Cardiac septum (tissue), 1 donor: Measurements from ENCODE around the gene HMCN2. TPM values are rescaled to one million over a fixed set of nuclear protein-coding genes. Genes with fewer than 3 reads are reported as not detected.

Source experiments
- DNase-seq: peaks from one replicate; pipeline ENCODE4 v3.0.0-alpha.2; 2020; ENCODE audit warnings: low spot score
- intact Hi-C: fragments of 100-400 bp; cut with DNase I; formaldehyde crosslinking; loops from one replicate; pipeline ENCODE4 v1.14.0; 2022
- total RNA-seq: library from RNA; stranded (reverse); fragmentation: NEBNext Ultra II Directional; extraction: Animal tissue kit (Norgen Biotek cat#: 25700); gene quantifications from one replicate; pipeline ENCODE4 v1.2.1, GENCODE V29; 2021
- donor health status: DM: no; HTN: no; CAD: no.

HMCN2 gene
- total RNA-seq, 1 donor from 2014 or later, result 5.3 TPM

GRCh38 chr9:130349398-130349797 lies 83.8 kb downstream of the HMCN2 start:
- DNase-seq, result no peak
- intact Hi-C loops, result no loop called here

GRCh38 chr9:130351343-130351742 lies 85.8 kb downstream of the HMCN2 start:
- intact Hi-C loops, result no loop called here
- DNase-seq, result no peak

- DNase-seq, result no peak
- intact Hi-C loops, result no loop called here
Measured at GRCh38 chr9:130352081-130352480, 86.5 kb downstream of the HMCN2 start.

DNA sequence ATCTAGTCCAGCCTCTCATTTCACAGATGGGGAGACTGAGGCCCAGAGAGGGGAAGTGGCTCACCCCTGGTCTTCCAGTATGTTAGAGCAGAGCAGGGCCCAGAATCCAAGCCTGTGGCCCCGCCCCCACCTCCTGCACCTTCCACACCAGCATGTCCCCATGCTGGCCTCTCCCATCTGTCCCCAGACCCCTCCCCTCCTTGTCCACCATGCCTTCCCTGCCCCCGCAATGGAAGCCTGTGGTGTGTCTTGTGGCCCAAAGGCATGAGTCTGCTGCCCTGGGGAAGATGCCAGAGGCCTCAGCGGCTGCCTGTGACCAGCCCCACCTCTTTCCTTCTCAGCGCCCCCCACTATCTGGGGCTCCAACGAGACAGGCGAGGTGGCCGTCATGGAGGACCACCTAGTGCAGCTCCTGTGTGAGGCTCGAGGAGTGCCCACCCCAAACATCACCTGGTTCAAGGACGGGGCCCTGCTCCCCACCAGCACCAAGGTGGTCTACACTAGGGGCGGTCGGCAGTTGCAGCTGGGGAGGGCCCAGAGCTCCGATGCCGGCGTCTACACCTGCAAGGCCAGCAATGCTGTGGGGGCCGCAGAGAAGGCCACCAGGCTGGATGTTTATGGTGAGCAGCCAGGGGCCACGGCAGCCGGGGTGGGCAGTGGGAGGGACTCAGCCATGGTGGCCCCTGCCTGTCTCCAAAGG lies 87.2 kb downstream of the HMCN2 start:
- no peak for DNase-seq
- intact Hi-C loops, result no loop called here

- intact Hi-C loops, result no loop called here
- no peak for DNase-seq
Measured at GRCh38 chr9:130354378-130354777, 88.8 kb downstream of the HMCN2 start.

GRCh38 chr9:130354806-130355205 lies 89.2 kb downstream of the HMCN2 start:
- no peak for DNase-seq
- intact Hi-C loops, result no loop called here

GRCh38 chr9:130356033-130356432 lies 90.5 kb downstream of the HMCN2 start:
- intact Hi-C loops, result no loop called here
- no peak for DNase-seq

DNA sequence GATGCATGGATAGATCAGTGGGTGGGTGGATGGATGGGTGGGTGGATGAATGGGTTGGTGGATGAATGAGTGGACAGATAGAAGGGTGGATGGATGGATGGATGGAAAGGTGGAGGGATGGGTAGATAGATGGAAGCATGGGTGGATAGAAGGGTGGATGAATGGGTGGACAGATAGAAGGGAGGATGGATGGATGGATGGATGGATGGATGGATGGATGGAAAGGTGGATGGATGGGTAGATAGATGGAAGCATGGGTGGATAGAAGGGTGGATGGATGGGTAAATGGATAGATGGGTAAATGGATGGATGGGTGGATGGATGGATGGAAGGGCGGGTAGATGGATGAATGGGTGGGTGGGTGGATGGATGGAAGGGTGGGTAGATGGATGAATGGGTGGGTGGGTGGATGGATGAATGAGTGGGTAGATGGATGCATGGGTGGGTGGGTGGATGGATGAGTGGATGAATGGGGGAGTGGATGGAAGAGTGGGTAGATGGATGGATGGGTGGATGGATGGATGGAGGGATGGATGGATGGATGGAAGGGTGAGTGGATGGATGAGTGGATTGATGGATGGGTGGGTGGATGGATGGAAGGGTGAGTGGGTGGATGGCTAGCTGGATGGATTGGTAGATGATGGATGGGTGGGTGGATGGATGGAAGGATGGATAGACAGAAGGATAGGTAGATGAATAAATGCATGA lies 91.5 kb downstream of the HMCN2 start:
- no peak for DNase-seq
- intact Hi-C loops, result no loop called here

- intact Hi-C loops, result no loop called here
- no peak for DNase-seq
Measured at GRCh38 chr9:130358928-130359327, 93.4 kb downstream of the HMCN2 start.

DNA sequence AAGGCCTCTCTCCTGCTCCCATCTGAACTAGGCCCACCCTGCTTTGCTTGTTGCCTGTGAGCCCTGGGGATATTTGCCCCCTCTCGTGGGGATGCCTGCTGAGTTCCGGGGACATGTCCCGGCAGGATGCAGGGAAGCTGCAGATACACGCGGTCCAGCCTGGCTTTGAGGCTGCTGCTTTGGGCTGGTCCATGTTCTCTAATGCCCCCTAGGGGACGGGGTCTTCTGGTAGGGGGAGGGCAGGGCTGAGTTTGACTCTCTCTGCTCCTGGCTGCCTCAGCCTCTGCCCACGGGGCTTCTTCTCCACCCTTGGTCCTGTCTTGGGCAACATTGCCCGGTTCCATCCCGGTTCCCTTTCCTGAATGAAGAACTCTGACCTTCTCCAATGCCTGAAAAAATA lies 94.3 kb downstream of the HMCN2 start:
- DNase-seq, result no peak
- intact Hi-C loops, result no loop called here

GRCh38 chr9:130360672-130361071 lies 95.1 kb downstream of the HMCN2 start:
- intact Hi-C loops, result no loop called here
- DNase-seq, result no peak

DNA sequence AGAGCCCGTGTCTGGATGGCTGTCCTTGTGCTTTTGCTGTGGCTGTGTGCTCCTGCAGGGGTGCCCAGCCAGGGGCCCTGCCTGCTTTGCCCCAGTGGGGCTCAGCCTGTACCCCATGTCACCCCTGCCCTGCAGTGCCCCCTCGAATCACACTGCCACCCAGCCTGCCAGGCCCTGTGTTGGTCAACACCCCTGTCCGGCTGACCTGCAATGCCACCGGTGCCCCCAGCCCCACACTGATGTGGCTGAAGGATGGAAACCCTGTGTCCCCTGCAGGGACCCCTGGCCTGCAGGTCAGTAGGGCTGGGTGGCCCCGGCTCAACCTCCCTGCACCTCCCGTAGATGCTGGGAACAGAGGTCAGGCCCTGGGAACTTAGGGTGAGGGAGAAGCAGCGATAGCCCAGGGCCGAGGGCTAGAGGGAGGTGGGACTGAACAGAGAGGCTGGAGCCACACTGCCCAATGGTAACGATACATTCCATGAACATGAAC lies 96.4 kb downstream of the HMCN2 start:
- DNase-seq, result no peak
- intact Hi-C loops, result no loop called here

DNA sequence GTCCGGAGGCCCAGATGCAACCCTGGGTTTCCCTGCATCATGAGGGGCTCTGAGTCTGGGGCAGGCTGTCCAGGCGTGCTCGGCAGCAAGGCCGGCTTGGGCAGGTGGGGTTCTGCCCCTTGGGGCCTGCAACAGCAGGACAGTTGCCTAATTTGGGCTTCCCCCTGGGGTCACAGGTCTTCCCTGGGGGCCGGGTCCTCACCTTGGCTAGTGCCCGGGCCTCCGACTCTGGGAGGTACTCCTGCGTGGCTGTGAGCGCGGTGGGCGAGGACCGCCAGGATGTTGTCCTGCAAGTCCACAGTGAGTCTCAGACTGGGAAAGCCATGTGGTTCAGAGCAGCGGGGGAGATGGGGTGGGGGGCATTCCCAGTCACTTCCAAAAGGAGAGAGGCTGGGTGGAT lies 97.1 kb downstream of the HMCN2 start:
- intact Hi-C loops, result no loop called here
- DNase-seq, result no peak

- intact Hi-C loops, result no loop called here
- DNase-seq, result no peak
Measured at GRCh38 chr9:130363755-130364404, 98.3 kb downstream of the HMCN2 start.

- no peak for DNase-seq
- intact Hi-C loops, result no loop called here
Measured at GRCh38 chr9:130364619-130365322, 99.2 kb downstream of the HMCN2 start.

- intact Hi-C loops, result no loop called here
- DNase-seq, result no peak
Measured at GRCh38 chr9:130365323-130365721, 99.8 kb downstream of the HMCN2 start.

- DNase-seq, result no peak
- intact Hi-C loops, result no loop called here
Measured at GRCh38 chr9:130366072-130366471, 100.5 kb downstream of the HMCN2 start.

DNA sequence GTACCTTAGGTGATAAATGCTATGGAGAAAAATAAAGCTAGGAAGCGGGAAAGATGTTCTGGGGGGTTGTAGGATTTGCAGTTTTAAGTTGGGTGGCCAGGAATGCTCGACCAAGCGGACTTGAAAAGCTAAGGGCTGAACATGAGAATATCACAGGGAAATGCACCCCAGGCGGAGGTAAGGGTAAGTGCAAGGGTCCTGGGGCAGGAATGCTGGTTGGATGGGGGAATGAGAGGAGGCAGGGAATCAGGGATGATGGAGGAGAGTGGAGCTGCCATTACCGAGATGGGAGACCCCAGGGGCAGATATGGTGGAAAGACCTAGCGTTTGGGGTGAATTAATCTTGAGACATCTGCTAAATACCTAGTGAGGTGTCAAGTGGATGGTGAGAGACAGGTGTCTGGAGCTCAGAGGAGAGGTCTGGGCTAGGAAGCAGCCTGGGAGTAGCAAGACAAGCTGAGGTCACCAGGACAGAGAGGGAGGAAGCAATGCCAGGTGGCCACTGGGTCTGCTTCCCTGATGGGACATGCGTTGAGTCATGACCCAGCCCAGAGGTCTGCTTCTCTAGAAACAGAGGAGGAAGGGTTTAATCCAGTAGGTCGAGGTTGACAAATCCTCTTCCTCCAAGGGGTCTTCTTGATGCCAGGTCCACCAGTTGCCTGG lies 101.5 kb downstream of the HMCN2 start:
- intact Hi-C loops, result no loop called here
- no peak for DNase-seq

DNA sequence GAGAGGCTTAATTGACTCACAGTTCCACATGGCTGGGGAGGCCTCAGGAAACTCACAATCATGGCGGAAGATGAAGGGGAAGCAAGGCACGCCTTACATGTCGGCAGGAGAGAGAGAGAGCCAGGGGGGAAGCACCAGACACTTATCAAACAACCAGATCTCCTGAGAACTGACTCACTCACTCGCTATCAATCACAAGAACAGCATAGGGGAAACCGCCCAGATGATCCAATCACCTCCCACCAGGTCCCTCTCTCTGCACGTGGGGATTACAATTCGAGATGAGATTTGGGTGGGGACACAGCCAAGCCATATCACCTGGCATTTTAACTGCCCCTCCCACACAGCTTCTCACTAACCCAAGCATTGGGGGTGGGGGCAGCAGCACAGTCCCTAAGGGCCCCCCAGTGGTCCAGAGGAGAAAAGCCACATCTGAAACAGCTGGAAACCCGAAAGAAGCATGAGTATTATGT lies 103.1 kb downstream of the HMCN2 start:
- no peak for DNase-seq
- intact Hi-C loops, result no loop called here

GRCh38 chr9:130370226-130370625 lies 104.7 kb downstream of the HMCN2 start:
- intact Hi-C loops, result no loop called here
- no peak for DNase-seq
